Stomach (tissue), 9 donors: ENCODE results near the gene UPF1. TPM values are rescaled to one million over a fixed set of nuclear protein-coding genes. Genes with fewer than 3 reads are reported as not detected.
A peak's percentile ranks its signal among the peaks of the same experiment; 100 is the strongest.

Experiments used
- DNase-seq, 2 donors: peaks; one replicate each; pipeline versions ENCODE4 v3.0.0 to v3.0.0-alpha.2; 2013 to 2019
- H3K27ac ChIP-seq, 5 donors: fragments of 200-600 bp in 4 of 5; sonication (generic) in 4 of 5; one replicate each; pipeline ENCODE4 v1.5.1; 2013 to 2019; ENCODE audit warnings: mild to moderate bottlenecking in 1 of 5, moderate library complexity in 1 of 5
- H3K27me3 ChIP-seq, 3 donors: fragments of 200-600 bp; sonication (generic); one replicate each; pipeline ENCODE4 v1.5.1; 2017 to 2019; ENCODE audit warnings: mixed run types in 1 of 3
- H3K36me3 ChIP-seq, 4 donors: fragments of 200-600 bp; sonication (generic); 1 replicate in 3 of 4; 2 replicates in 1 of 4; pipeline ENCODE4 v1.5.1; 2016 to 2019
- H3K4me1 ChIP-seq, 4 donors: fragments of 200-600 bp; sonication (generic); one replicate each; pipeline ENCODE4 v1.5.1; 2016 to 2019
- H3K4me3 ChIP-seq, 4 donors: fragments of 200-600 bp; sonication (generic) in 3 of 4; one replicate each; pipeline ENCODE4 v1.5.1; 2016 to 2019; ENCODE audit warnings: mild to moderate bottlenecking in 1 of 4
- H3K9me3 ChIP-seq, 4 donors: fragments of 200-600 bp; sonication (generic); one replicate each; pipeline ENCODE4 v1.5.1; 2016 to 2019
- EP300 ChIP-seq: sonication (generic); formaldehyde crosslinking; IDR thresholded peaks from one replicate; pipeline ENCODE4 v1.6.1; 2017; ENCODE audit warnings: antibody characterized with exemption
- POLR2A ChIP-seq, 4 donors: fragments of 450-650 bp; IDR thresholded peaks; one replicate each; pipeline ENCODE4 v1.6.1; 2016; ENCODE audit warnings: antibody characterized with exemption in 4 of 4, control low read depth in 2 of 4, mild to moderate bottlenecking in 1 of 4, moderate library complexity in 1 of 4
- POLR2AphosphoS5 ChIP-seq, 3 donors: sonication (generic); formaldehyde crosslinking; IDR thresholded peaks; one replicate each; pipeline ENCODE4 v1.6.1; 2016; ENCODE audit warnings: antibody characterized with exemption in 3 of 3
- WGBS, 5 donors: extraction: QIAGEN DNeasy Blood & Tissue Kit in 3 of 5; methylation state at CpG; one replicate each; pipeline versions ENCODE4 v1.1.5 to v1.1.7; 2013 to 2018; 5-methylcytosine and 5-hydroxymethylcytosine counted together
- intact Hi-C: fragments of 100-400 bp; cut with DNase I; formaldehyde crosslinking; loops from one replicate; pipeline ENCODE4 v1.15.1; 2023; ENCODE audit warnings: low total_unique reads
- polyA plus RNA-seq, 3 donors: library from polyadenylated mRNA; stranded (reverse); fragments of 200-250 nt; gene quantifications; one replicate each; pipeline ENCODE4 v1.2.3, GENCODE V29; 2013
- total RNA-seq, 5 donors: library from RNA; depleted of rRNA; stranded (reverse); fragments of >200 nt; gene quantifications; one replicate each; pipeline versions ENCODE4 v1.1.0 to v1.2.3, GENCODE V29; 2014 to 2016
- TF ChIP-seq, protein P1 (sequence below), 7 experiments: fragments of 450-650 bp in 4 of 7; fragments of 200-600 bp in 3 of 7; sonication (generic) in 3 of 7; IDR thresholded peaks; one replicate each; pipeline ENCODE4 v1.5.1; 2016 to 2019; ENCODE audit warnings: antibody characterized with exemption in 7 of 7, control low read depth in 2 of 7, mild to moderate bottlenecking in 1 of 7
- donor health status: healthy with polysubstance abuse.
- donor health status: Bipolar disorder and iron deficiency.
- donor health status: healthy.

Gene UPF1
- total and polyA plus RNA-seq, 8 donors = 26.3 to 111 (median 38.7) TPM

DNA sequence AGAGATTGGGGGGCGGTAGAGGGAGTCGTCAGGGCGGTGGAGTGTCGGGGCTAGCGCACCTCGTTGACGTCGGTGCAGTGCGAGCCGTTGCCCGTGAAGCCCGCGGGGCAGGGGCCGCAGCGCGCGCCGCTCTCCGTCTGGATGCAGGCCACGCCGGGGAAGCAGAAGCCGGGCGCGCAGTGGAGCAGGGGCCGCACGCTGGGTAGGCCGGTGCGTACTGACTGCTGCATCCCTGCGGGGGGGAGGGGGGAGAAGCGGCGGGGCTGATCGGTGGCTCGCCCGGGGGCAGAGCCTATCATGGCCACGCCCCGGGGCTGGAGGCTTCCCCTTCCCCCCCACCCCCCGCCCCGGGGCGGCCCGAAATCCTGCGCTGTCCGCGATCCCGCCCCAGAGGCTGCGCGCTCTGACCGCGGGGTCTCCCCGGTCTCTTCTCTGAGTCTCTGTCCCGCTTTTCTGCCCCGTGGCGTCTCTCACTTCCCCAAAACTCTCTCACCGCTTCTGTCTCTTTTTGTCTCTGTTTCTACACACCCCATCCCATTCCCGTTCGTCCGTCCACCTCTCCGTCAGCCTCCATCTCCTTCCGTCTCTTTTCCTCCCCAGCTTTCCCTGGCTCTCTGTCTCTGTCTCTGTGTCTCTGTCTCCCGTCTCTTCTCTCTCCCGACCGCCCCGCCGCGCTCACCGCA lies 41.7 kb upstream of the UPF1 start:
- 1 to 4% (median 2%) methylated on average over 29 to 65 of the region's 65 CpGs for WGBS, 5 donors
- Histone ChIP-seq H3K4me3 (peak overlapping the region; percentile 23 to 50 (median 34)), H3K9me3 (no peaks in the 10 kb centered on the region), H3K4me1 (peaks cover 42 to 56% (median 50%) of the 10 kb centered on the region in 4 donors), H3K27me3 (peaks cover 39 to 100% (median 74%) of the 10 kb centered on the region in 3 donors), H3K36me3 (no peaks in the 10 kb centered on the region), H3K27ac (no peak overlapping the region)
- intact Hi-C loops = no loop called here
- DNase-seq = peak in 1 of 2 donors; percentile 62
- TF ChIP-seq, protein P1, sequence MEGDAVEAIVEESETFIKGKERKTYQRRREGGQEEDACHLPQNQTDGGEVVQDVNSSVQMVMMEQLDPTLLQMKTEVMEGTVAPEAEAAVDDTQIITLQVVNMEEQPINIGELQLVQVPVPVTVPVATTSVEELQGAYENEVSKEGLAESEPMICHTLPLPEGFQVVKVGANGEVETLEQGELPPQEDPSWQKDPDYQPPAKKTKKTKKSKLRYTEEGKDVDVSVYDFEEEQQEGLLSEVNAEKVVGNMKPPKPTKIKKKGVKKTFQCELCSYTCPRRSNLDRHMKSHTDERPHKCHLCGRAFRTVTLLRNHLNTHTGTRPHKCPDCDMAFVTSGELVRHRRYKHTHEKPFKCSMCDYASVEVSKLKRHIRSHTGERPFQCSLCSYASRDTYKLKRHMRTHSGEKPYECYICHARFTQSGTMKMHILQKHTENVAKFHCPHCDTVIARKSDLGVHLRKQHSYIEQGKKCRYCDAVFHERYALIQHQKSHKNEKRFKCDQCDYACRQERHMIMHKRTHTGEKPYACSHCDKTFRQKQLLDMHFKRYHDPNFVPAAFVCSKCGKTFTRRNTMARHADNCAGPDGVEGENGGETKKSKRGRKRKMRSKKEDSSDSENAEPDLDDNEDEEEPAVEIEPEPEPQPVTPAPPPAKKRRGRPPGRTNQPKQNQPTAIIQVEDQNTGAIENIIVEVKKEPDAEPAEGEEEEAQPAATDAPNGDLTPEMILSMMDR (IDR thresholded peaks at IDR 0.05) = no peak
- TF ChIP-seq POLR2AphosphoS5 (IDR thresholded peaks at IDR 0.05) (no peak), POLR2A (IDR thresholded peaks at IDR 0.05) (no peak), EP300 (no peak)

DNA sequence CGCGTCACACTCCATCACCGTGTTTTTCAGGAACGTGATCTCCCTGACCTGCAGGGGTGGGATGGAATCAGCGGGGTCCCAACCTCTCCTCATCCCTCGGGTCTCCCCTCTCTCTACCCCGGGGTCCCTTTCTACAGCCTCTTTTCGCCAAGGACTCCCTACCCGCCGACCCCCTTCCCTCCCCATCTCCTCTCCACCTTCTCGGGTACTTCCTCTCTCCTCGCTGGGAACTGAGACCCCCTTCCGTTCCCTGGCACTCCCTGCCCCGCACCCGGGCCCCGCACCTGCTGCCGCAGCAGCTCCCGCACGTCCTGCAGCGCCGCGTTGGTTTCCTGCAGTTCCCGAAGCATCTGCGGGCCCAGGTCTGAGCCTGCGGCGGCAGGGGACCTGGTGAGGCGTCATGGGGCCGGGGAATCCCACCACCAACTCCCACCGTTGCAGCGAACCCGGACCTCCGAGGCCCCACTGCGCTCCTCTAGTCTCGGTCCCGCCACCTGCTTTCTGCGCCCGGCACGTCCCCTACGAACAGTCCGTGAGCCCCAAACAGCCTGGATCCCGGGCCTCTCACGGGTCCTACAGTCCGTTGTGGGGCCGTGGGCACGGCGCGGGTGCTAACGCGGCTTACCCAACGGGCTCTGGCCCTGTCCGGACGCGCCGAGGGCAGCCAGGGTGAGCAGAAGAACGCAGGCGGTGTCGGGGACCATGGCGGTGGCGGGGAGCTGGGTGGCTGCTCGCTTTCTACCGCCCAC lies 41.0 kb upstream of the UPF1 start, which contains the start of gene COMP:
Gene COMP (minus strand): TSS at position 740 of the 749 bp plus-strand sequence. CDS start 36 bp downstream, at position 704.
- no peaks in the 10 kb centered on the region for H3K36me3 ChIP-seq
- no peaks in the 10 kb centered on the region for H3K9me3 ChIP-seq
- peaks cover 38 to 56% (median 47%) of the 10 kb centered on the region in 4 donors for H3K4me1 ChIP-seq
- WGBS, 5 donors = 2 to 4% (median 3%) methylated on average over 35 to 61 of the region's 61 CpGs
- H3K27me3 ChIP-seq = peaks cover 39 to 100% (median 71%) of the 10 kb centered on the region in 3 donors
- H3K4me3 ChIP-seq = peak within 1 kb of the TSS; percentile 23 to 50 (median 34)
- DNase-seq = peak in 1 of 2 donors; percentile 13
- H3K27ac ChIP-seq = no peak within 1 kb of the TSS
- intact Hi-C loops = no loop called here
- TF ChIP-seq, protein P1 (IDR thresholded peaks at IDR 0.05) = no peak
- TF ChIP-seq POLR2A (IDR thresholded peaks at IDR 0.05) = no peak
- TF ChIP-seq POLR2AphosphoS5 (IDR thresholded peaks at IDR 0.05) = no peak
- no peak for TF ChIP-seq EP300

DNA sequence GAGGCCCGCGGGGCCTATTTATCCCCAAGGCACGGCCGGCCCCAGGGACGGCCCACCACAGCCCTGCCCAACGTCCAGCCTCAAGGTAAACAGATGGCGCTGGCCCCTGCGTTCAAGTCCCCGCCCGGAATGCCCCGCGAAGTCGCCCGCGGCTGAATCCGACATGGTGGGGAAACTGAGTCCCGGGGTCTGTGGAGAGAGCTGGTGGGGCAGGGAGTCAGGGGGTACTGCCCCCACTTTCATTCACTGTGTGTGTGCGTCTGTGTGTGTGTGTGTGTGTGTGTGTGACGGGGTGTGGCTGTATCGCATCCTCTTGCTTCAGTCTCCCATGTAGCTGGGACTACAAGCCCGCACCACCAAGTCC lies 40.5 kb upstream of the UPF1 start:
- peaks cover 37 to 51% (median 44%) of the 10 kb centered on the region in 4 donors for H3K4me1 ChIP-seq
- H3K36me3 ChIP-seq = no peaks in the 10 kb centered on the region
- DNase-seq = no peak
- H3K27me3 ChIP-seq = peaks cover 36 to 100% (median 67%) of the 10 kb centered on the region in 3 donors
- 18 to 41% (median 21%) methylated on average over 14 to 21 of the region's 21 CpGs for WGBS, 5 donors
- H3K4me3 ChIP-seq = peak overlapping the region in 1 of 4 donors; percentile 50
- TF ChIP-seq, protein P1 (IDR thresholded peaks at IDR 0.05) = no peak
- TF ChIP-seq POLR2AphosphoS5 (IDR thresholded peaks at IDR 0.05) (no peak), EP300 (no peak), POLR2A (IDR thresholded peaks at IDR 0.05) (no peak)
- no peak overlapping the region for H3K27ac ChIP-seq
- H3K9me3 ChIP-seq = no peaks in the 10 kb centered on the region
- intact Hi-C loops = no loop called here

DNA sequence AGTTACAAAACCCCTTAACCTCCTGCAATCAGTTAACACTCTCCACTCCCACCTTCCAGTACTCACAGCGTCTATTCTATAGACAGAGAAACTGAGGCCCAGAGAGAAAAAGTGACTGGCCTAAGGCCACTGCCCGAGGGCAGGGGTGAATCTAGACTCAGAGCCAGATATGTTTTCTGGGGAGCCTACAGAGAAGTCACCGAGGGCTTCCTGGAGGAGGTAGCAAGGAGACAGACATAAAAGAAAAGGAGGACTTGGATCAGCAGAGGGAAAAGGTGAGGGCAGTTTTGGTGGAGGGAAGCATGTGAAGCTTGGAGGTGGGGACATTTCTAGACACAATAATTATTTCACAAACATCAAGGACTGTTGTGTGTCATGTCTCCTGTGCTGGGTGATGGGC lies 39.1 kb upstream of the UPF1 start:
- DNase-seq = no peak
- intact Hi-C loops = no loop called here
- TF ChIP-seq, protein P1 (IDR thresholded peaks at IDR 0.05) = no peak
- TF ChIP-seq POLR2A (IDR thresholded peaks at IDR 0.05) (no peak), EP300 (no peak), POLR2AphosphoS5 (IDR thresholded peaks at IDR 0.05) (no peak)
- Histone ChIP-seq H3K36me3 (no peaks in the 10 kb centered on the region), H3K27ac (no peak overlapping the region), H3K4me1 (peaks cover 33 to 44% (median 40%) of the 10 kb centered on the region in 4 donors), H3K9me3 (no peaks in the 10 kb centered on the region), H3K4me3 (no peak overlapping the region), H3K27me3 (peaks cover 32 to 100% (median 59%) of the 10 kb centered on the region in 3 donors)
- 73 to 92% (median 86%) methylated on average over 3 of the region's 3 CpGs for WGBS, 5 donors
